HG03280 (cell line): ENCODE data around the gene MVB12A.

Experiments used
- ATAC-seq: cut with Tn5 transposase; IDR thresholded peaks from one replicate; pipeline ENCODE4 v1.9.1; 2021; ENCODE audit warnings: mild to moderate bottlenecking, moderate library complexity; ENCODE audit not compliant: unreplicated experiment

Gene MVB12A

GRCh38 chr19:17419621-17420474 lies at the start of gene MVB12A:
Gene MVB12A (plus strand): TSS chr19:17420047. CDS start chr19:17420136, 89 bp downstream.
- ATAC-seq: peak; percentile 91

DNA sequence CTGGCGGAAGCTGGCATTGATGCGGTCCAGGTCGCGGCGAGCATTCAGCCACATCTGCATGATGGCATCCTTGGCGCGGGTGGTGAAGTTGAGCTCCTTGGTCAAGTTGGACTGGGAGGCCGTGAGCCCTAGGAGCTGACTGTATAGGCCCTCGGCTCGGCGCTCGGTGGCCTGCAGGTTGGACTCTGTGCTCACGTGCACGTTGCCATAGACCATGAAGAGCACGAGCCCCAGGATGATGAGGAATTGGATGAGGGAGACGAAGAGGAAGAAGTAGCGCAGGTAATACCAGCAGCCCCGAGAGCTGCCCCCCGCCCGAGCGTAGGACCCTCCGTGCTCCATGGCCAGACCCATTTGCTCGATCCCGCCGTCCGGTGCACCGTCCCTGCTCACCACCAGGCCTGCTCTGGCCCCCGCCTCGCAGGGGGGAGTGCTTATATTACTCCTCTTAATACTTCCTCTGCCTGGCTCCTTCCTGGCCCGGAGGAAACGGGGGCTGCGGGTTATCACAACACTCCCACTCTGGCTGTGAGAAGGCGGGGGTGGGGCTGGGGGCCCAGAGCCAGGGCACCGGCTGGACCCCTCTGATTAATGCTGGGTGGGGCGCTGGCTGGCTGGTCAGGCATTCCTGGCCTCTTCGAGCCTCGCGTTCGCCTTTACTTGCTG lies 42.8 kb upstream of the MVB12A start, which contains the start of gene PLVAP:
Gene PLVAP, minus strand, starts transcription at position 408 of the 666 bp plus-strand sequence. Its CDS starts 54 bp downstream, at position 354.
- ATAC-seq: no peak

DNA sequence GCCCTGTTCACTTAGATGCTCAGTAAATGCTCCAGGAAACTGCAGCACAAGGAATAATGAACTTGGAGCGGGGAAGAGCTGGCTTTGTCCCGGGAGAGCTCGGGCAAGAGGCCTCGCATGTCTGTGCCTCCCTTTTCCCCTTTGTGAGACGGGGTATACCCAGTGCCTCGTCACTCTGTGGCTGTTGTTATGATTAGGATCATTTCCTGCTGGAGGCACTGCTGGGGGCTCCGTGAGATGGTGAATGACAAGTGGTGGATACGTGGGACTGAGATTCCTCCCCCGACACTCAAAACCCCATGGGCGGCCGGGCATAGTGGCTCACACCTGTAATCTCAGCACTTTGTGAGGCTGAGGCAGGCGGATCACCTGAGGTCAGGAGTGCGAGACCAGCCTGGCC lies 41.6 kb upstream of the MVB12A start:
- no peak for ATAC-seq

- ATAC-seq: no peak
Observed at GRCh38 chr19:17379221-17379631, 40.6 kb upstream of the MVB12A start.

DNA sequence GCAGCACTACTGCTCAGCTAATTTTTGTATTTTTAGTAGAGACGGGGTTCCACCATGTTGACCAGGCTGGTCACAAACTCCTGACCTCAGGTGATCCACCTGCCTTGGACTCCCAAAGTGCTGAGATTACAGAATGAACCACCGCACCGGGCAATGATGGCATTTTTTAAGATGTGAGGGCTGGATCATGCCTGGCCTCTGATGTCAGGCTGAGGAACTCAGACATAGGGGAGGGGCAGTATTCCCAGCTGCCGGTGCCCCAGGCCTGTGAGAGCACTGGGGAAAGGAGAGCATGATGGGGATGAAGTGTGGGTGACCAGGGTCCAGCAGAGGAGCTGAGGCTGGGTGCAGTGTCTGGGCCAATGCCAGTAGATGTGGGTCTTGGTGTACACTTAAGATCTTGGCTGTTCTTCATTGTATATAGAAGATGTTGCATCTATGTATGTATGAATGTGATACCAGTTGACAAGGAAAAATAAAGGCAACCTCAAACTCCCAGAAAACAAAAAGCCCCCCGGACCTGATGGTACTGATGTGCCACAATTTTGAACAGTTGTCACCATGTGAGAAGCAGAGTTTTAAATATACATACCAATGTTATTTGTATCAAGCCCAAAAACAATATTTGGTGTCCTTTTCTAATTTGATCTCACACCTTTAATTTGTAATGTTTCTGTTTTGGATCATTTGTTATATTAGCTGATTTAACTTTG lies 39.3 kb upstream of the MVB12A start:
- ATAC-seq: no peak

DNA sequence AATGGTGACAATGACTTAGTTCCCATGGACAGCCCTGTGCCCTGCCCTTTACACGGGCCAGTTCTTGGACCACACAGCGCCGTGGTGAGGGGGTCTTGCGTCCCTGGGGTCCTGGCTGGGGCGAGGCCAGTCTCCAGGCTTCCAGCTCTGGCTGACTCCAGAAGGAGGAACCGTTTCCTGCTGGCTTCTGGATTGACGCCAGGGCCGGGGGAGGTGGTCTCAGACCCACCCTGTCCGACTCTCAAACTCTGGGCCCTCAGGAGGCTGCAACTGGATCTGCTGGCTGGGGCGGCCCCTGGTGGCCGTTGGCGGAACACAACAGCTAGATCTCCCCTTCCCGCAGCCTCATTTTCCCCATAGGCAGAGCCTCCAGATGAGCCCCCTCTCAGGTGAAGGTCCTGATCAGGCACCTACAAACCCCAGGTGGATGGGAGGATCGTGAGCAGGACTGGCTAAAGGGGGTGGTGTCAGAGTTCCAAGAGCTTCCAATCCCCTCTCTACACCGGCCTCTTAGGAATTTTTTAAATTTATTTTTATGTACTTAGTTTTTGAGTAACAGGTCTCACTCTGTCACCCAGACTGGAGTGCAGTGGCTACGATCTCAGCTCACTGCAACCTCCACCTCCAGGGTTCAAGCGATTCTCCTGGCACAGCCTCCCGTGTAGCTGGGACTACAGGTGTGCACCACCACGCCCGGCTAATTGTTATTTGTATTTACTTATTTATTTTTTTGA lies 33.8 kb upstream of the MVB12A start:
- no peak for ATAC-seq

- no peak for ATAC-seq
Observed at GRCh38 chr19:17389288-17389687, 30.6 kb upstream of the MVB12A start.

DNA sequence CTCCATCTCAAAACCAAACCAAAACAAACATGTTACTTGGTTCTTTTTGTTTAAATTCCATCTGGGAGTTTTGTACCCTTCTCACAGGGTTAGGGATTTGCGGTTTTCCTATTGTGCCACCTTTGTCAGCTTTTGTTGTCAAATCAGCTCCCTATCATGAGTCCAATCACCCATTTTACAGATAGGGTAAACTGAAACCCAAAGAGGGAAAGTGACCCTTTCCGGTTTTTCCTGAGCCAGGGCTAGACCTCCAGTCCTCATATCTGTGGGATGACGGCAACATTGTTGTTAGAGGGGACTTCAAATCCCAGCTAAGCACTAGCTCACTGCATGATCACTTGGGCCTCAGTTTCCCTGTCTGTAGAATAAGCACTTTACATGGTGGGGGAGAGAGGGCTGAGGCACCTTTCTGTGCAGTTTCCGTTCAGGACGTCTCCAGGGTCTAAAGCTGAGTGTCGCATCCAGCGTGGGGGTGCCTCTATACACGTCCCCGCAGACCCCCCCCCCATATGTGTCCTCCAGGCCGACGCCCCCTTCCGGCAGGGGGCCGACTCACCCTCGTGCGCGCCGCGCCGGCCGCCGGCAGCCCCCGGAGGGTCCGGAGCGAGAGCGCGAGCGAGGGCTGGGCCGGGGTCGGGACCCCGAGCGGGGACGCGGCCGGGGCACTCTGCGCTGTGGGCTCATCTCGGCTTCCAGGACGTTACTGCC lies 29.7 kb upstream of the MVB12A start:
- no peak for ATAC-seq

- peak; percentile 94 for ATAC-seq
Observed at GRCh38 chr19:17390665-17391370, 29.0 kb upstream of the MVB12A start.

- no peak for ATAC-seq
Observed at GRCh38 chr19:17391371-17392151, 28.3 kb upstream of the MVB12A start.

- no peak for ATAC-seq
Observed at GRCh38 chr19:17393002-17393401, 26.8 kb upstream of the MVB12A start.

DNA sequence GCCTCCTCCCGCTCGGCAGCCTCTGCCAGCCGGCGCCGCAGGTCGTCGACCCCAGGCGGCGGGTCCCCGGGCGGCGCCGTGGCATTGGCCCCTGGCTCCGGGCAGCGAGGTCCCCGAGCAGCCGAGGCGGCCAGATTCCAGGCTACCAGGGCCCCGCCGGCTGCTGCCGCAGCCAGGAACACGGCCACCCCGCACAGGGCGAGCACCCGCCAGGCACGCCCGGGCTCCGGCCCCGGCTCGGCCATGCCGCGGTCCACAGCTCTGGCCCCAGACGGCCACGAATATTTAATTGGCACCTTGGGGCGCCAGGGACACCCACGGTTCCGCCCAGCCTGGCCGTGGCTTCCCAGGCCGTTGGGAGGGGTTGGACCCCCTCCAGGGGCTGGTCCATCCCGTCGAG lies 25.9 kb upstream of the MVB12A start, which contains the start of gene CCDC194:
Gene CCDC194, minus strand, starts transcription at position 283 of the 400 bp plus-strand sequence. Its CDS starts 38 bp downstream, at position 245.
- ATAC-seq: no peak

DNA sequence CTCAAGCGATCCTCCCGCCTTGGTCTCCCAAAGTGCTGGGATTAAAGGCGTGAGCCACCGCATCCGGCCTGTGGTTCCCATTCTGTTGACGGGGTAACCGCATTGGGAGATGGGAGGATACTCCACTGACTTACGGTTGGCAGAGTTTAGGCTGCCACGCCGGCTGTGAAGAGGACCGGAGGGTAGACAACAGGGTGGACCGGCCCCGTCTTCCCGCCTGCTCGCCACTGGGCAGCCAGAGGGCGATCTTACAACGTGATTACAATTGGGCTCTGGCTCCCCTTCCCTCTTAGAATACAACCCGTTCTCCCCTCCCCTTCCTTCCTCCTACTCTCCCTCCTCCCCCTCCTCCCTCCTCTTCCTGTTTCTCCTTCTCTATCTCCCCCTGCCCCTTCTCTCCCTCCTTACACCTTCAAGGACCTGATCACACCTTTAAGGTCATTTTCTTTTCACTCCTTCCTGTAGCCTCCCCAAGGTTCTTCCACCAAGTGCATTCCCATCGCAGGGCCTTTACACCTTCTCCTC lies 24.9 kb upstream of the MVB12A start:
- no peak for ATAC-seq

DNA sequence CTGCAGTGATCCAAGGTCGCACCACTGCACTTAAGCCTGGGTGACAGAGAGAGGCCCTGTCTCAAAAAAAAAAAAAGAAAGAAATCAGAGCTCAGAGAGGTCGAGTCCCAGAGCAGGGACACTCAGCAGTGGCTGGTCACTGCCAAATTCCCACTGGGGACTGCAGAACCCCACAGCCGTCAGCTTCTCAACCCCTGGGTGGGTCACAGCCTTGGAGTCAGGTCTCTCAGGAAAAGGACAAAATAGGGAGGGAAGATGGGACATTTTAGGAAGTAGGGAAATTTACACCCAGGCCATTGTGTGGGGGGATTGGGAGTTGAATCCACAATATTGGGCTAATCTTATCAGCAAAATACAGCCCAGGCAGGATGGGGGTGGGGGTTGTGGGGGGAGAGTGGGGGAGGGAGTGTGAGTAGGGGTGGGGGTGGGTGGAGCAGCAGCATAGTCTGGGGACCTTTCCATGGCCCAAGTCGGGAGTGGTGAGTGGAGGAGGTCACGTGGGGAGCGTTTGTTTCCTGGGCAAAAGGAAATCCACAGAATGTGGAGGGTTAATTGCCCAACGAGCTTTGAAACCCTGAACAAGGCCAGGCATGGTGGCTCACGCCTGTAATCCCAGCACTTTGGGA lies 20.8 kb upstream of the MVB12A start:
- no peak for ATAC-seq

DNA sequence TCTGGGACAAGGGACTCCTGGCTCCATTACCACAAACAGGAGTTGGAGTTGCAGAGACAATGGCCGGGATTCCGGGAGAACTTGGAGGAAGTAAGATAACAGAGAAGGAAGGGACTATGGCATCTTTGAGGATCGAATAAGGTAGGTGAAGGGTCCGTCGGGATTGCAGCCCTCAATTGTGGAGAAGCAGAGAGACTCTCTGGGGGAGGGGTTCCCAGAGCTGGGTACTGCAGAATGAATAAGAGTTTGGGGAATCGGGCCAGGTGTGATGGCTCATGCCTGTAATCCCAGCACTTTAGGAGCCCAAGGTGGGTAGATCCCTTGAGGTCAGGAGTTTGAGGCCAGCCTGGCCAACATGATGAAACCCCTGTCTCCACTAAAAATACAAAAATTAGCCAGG lies 18.2 kb upstream of the MVB12A start:
- no peak for ATAC-seq

GRCh38 chr19:17402982-17403855 lies 16.6 kb upstream of the MVB12A start:
- no peak for ATAC-seq

GRCh38 chr19:17404015-17404414 lies 15.8 kb upstream of the MVB12A start:
- no peak for ATAC-seq
